PC-3 (cell line): ENCODE measurements around the gene CKS1B.

Source experiments
- CTCF ChIP-seq: fragments of 300-600 bp; sonication (generic); conservative IDR thresholded peaks from 2 replicates; pipeline ENCODE4 v1.5.1; 2017; ENCODE audit warnings: antibody characterized with exemption, low read depth, mild to moderate bottlenecking, low read length
- EZH2 ChIP-seq: fragments of 300-600 bp; sonication (generic); IDR thresholded peaks from one replicate; pipeline ENCODE4 v1.6.1; 2017; ENCODE audit warnings: antibody characterized with exemption, mild to moderate bottlenecking, low read length; ENCODE audit not compliant: unreplicated experiment
- EZH2phosphoT487 ChIP-seq: fragments of 300-600 bp; sonication (generic); IDR thresholded peaks from 2 replicates; pipeline ENCODE4 v1.6.1; 2018; ENCODE audit warnings: mild to moderate bottlenecking, antibody characterized with exemption, low read length, borderline replicate concordance

GRCh38 chr1:155000726-155001424 lies 26.4 kb downstream of the CKS1B start:
- TF ChIP-seq CTCF (no peak), EZH2phosphoT487 (no peak), EZH2 (no peak)
